H1 (cell line): Measurements from ENCODE around the gene PLEKHA1.

Experiments
- BACH1 ChIP-seq: IDR thresholded peaks from 2 replicates; pipeline ENCODE4 v1.6.1; 2012; ENCODE audit warnings: low read length, improper control_type of control experiment
- EP300 ChIP-seq, 2 experiments: IDR thresholded peaks; 1 replicate in 1 of 2; 2 replicates in 1 of 2; pipeline ENCODE4 v1.6.1; 2011 to 2012; ENCODE audit warnings: low read depth in 2 of 2, low read length in 2 of 2, mild to moderate bottlenecking in 2 of 2, borderline replicate concordance in 1 of 2, inconsistent platforms in 1 of 2, moderate library complexity in 1 of 2
- EZH2 ChIP-seq: fragments of 200-600 bp; sonication (generic); IDR thresholded peaks from 2 replicates; pipeline ENCODE4 v1.7.1; 2012; ENCODE audit warnings: low read depth, mild to moderate bottlenecking, moderate library complexity, low read length, inconsistent platforms; ENCODE audit not compliant: severe bottlenecking
- MAFK ChIP-seq: IDR thresholded peaks from 2 replicates; pipeline ENCODE4 v1.6.1; 2012; ENCODE audit warnings: low read depth, mild to moderate bottlenecking, improper control_type of control experiment, low read length
- NANOG ChIP-seq: IDR thresholded peaks from 2 replicates; pipeline ENCODE4 v1.6.1; 2011; ENCODE audit warnings: low read length, low read depth, mild to moderate bottlenecking, inconsistent platforms; ENCODE audit not compliant: insufficient read depth, poor library complexity, severe bottlenecking
- RNF2 ChIP-seq: fragments of 200-900, 300-1000 bp; sonication (generic); IDR thresholded peaks from 2 replicates; pipeline ENCODE4 v1.7.1; 2016; ENCODE audit warnings: borderline replicate concordance, low read depth, mild to moderate bottlenecking, antibody characterized with exemption, low read length; ENCODE audit not compliant: poor library complexity, severe bottlenecking; ENCODE audit errors: missing control alignments
- TF ChIP-seq, protein P1 (sequence below): IDR thresholded peaks from 2 replicates; pipeline ENCODE4 v1.6.1; 2012; ENCODE audit warnings: inconsistent platforms
- TF ChIP-seq, protein P2 (sequence below), 3 experiments: IDR thresholded peaks; 1 replicate in 2 of 3; 2 replicates in 1 of 3; pipeline versions ENCODE4 v1.5.1 to v1.6.1; 2011; ENCODE audit warnings: low read length in 3 of 3, mild to moderate bottlenecking in 3 of 3, inconsistent platforms in 2 of 3, low read depth in 1 of 3, moderate library complexity in 1 of 3; ENCODE audit not compliant: insufficient read depth in 1 of 3; ENCODE audit errors: control extremely low read depth in 1 of 3

DNA sequence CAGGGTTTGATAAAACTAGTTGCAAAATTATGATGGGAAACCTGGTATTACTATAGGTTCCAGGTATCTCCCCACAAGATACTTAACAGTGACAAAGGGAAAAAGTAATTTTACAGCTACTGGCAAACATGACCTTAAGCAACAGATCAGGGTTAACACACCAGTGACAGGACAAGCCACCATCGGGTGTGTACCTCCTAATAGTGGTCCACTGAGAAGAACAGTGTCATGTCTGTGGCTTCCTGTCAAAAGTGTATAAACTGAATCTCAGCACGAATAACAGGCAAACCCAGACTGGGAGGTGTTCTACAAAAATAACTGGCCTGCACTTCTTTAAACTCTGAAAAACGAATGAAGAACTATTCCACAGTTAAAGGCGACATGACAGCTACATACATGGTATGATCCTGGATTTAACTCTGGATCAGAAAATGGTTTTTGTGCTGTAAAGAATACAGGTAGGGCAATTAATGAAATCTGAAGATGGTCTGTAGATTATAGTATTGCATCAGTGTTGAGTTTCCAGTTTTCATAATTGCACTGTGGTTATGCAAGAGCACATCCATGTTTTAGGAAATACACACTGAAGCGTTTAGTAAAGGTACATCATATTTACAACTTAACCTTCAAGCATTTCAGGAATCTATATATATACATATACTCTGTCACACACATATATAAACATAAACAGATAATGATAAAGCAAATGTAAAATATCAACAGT is 47.9 kb downstream of the PLEKHA1 start:
- TF ChIP-seq BACH1, result no peak
- TF ChIP-seq RNF2, result no peak
- TF ChIP-seq, protein P1, sequence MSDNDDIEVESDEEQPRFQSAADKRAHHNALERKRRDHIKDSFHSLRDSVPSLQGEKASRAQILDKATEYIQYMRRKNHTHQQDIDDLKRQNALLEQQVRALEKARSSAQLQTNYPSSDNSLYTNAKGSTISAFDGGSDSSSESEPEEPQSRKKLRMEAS, result no peak
- TF ChIP-seq EP300 (IDR thresholded peaks at IDR 0.05; ENCODE audit: borderline replicate concordance in 1 of 2, low read depth in 2 of 2, low read length in 2 of 2), result no peak
- no peak for TF ChIP-seq NANOG
- TF ChIP-seq, protein P2, sequence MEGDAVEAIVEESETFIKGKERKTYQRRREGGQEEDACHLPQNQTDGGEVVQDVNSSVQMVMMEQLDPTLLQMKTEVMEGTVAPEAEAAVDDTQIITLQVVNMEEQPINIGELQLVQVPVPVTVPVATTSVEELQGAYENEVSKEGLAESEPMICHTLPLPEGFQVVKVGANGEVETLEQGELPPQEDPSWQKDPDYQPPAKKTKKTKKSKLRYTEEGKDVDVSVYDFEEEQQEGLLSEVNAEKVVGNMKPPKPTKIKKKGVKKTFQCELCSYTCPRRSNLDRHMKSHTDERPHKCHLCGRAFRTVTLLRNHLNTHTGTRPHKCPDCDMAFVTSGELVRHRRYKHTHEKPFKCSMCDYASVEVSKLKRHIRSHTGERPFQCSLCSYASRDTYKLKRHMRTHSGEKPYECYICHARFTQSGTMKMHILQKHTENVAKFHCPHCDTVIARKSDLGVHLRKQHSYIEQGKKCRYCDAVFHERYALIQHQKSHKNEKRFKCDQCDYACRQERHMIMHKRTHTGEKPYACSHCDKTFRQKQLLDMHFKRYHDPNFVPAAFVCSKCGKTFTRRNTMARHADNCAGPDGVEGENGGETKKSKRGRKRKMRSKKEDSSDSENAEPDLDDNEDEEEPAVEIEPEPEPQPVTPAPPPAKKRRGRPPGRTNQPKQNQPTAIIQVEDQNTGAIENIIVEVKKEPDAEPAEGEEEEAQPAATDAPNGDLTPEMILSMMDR (IDR thresholded peaks at IDR 0.05; ENCODE audit: control extremely low read depth in 1 of 3, insufficient read depth in 1 of 3, low read depth in 1 of 3, low read length in 3 of 3), result no peak
- no peak for TF ChIP-seq EZH2
- no peak for TF ChIP-seq MAFK
